Endothelial cell of umbilical vein (primary cell): ENCODE measurements around the gene SRSF2. TPM values are rescaled to one million over a fixed set of nuclear protein-coding genes. Genes with fewer than 3 reads are reported as not detected.
"Not testable (repeated sequence)": the region's sequence is repeated elsewhere in the genome, so short reads cannot be mapped to it uniquely, and the experiment has no call there.

ENCODE experiments used
- BruUV-seq: library from RNA; stranded (reverse); fragments of 400-500 nt; replicated peaks from 2 replicates; lab custom pipeline; 2021; lab: Mats Ljungman, UMichigan
- CTCF ChIA-PET: fragments of 300-600, 350-600 bp; sonication (Branson Sonifier 250); formaldehyde crosslinking; loops from one replicate; lab custom pipeline; 2021; ENCODE audit warnings: antibody characterized with exemption, inconsistent platforms; lab: Charles Lee
- POLR2A ChIA-PET: fragments of 300-600, 350-600 bp; sonication (Branson Sonifier 250); formaldehyde crosslinking; loops from one replicate; lab custom pipeline; 2021; ENCODE audit warnings: antibody characterized with exemption, inconsistent platforms; lab: Charles Lee
- DNase-seq: peaks from one replicate; pipeline ENCODE4 v3.0.0-alpha.2; 2011; ENCODE audit warnings: low read depth, low spot score
- FAIRE-seq: peaks from 2 replicates; lab custom pipeline; 2011; peaks lifted over from hg19 to GRCh38; lab: Jason Lieb, UNC
- H2AFZ ChIP-seq: 2 replicates; pipeline ENCODE4 v1.6.0; 2012; ENCODE audit warnings: low read depth, low read length, control low read depth, inconsistent platforms
- H3K27ac ChIP-seq: 2 replicates; pipeline ENCODE4 v1.5.1; 2011; ENCODE audit warnings: low read depth, mild to moderate bottlenecking, control low read depth, low read length, moderate library complexity; ENCODE audit not compliant: insufficient read depth
- H3K27me3 ChIP-seq, 2 experiments: 2 replicates each; pipeline versions ENCODE4 v1.6.0 to v1.6.1; 2011; ENCODE audit warnings: low read length in 2 of 2, mixed read lengths in 1 of 2; ENCODE audit not compliant: control insufficient read depth in 2 of 2, insufficient read depth in 2 of 2
- H3K36me3 ChIP-seq, 2 experiments: 2 replicates in 1 of 2; 3 replicates in 1 of 2; pipeline ENCODE4 v1.5.1; 2011; ENCODE audit warnings: low read length in 2 of 2, mild to moderate bottlenecking in 1 of 2, moderate library complexity in 1 of 2; ENCODE audit not compliant: control insufficient read depth in 2 of 2, insufficient read depth in 2 of 2; ENCODE audit errors: extremely low read depth in 1 of 2
- H3K4me1 ChIP-seq: 3 replicates; pipeline ENCODE4 v1.5.1; 2011; ENCODE audit warnings: mild to moderate bottlenecking, low read length; ENCODE audit not compliant: control insufficient read depth, insufficient read depth; ENCODE audit errors: extremely low read depth
- H3K4me2 ChIP-seq: 2 replicates; pipeline ENCODE4 v1.6.1; 2011; ENCODE audit warnings: low read length, control low read depth, mixed read lengths; ENCODE audit not compliant: insufficient read depth
- H3K4me3 ChIP-seq, 3 experiments: fragments of 200-600 bp in 1 of 3; sonication (generic), shearing (Covaris generic) in 1 of 3; replicated peaks in 1 of 3; 2 replicates each; pipeline ENCODE4 v1.5.1; 2011 to 2016; ENCODE audit warnings: control low read depth in 3 of 3, low read length in 3 of 3, mild to moderate bottlenecking in 2 of 3, inconsistent platforms in 1 of 3, low read depth in 1 of 3, moderate library complexity in 1 of 3; ENCODE audit not compliant: insufficient read depth in 1 of 3
- H3K79me2 ChIP-seq: 2 replicates; pipeline ENCODE4 v1.6.0; 2012; ENCODE audit warnings: low read length, inconsistent platforms; ENCODE audit not compliant: control insufficient read depth, insufficient read depth
- H3K9ac ChIP-seq: replicated peaks from 2 replicates; pipeline ENCODE3; 2011; ENCODE audit warnings: low read length, control low read depth; ENCODE audit not compliant: insufficient read depth; ENCODE audit errors: extremely low read depth
- H3K9me1 ChIP-seq: replicated peaks from 3 replicates; pipeline ENCODE4 v1.6.0; 2011; ENCODE audit warnings: mild to moderate bottlenecking, low read length; ENCODE audit not compliant: control insufficient read depth, insufficient read depth; ENCODE audit errors: extremely low read depth
- H3K9me3 ChIP-seq: replicated peaks from 2 replicates; pipeline ENCODE4 v1.5.1; 2012; ENCODE audit warnings: low read length, inconsistent platforms; ENCODE audit not compliant: control insufficient read depth, insufficient read depth
- H4K20me1 ChIP-seq: replicated peaks from 2 replicates; pipeline ENCODE3; 2011; ENCODE audit warnings: mild to moderate bottlenecking, low read length; ENCODE audit not compliant: control insufficient read depth, insufficient read depth; ENCODE audit errors: extremely low read depth
- JUN ChIP-seq: IDR thresholded peaks from 2 replicates; pipeline ENCODE4 v1.6.1; 2011; ENCODE audit warnings: borderline replicate concordance, low read depth; ENCODE audit not compliant: insufficient read length, insufficient read depth
- POLR2A ChIP-seq: IDR thresholded peaks from 2 replicates; pipeline ENCODE4 v1.6.1; 2012; ENCODE audit warnings: low read depth, mild to moderate bottlenecking, control low read depth, low read length
- dilution Hi-C: fragments of 300-500 bp; cut with MboI; formaldehyde crosslinking; loops from one replicate; pipeline ENCODE4 v1.15.0; 2019; ENCODE audit warnings: low sequenced_read_pairs; ENCODE audit not compliant: extremely low pct_ligation_motif_present
- intact Hi-C: fragments of 100-400 bp; cut with micrococcal nuclease; formaldehyde crosslinking; loops from one replicate; pipeline ENCODE4 v1.10.0; 2022
- polyA plus RNA-seq, 4 experiments: library from polyadenylated mRNA; depleted of rRNA in 3 of 4; stranded (reverse) in 3 of 4; unstranded in 1 of 4; fragments of >200 nt; gene quantifications; 2 replicates each; pipeline versions ENCODE4 v1.2.1 to v1.2.3, GENCODE V29; 2011 to 2012; ENCODE audit warnings: missing spikeins in 1 of 4
- total RNA-seq: library from RNA; stranded (reverse); gene quantifications from 2 replicates; pipeline ENCODE4 v1.2.3, GENCODE V29; 2021

The SRSF2 gene
- total and polyA plus RNA-seq, 2 donors (not counting 3 experiments of a cell fraction or from before 2014, with no cell fraction given): 283 to 307 TPM

DNA sequence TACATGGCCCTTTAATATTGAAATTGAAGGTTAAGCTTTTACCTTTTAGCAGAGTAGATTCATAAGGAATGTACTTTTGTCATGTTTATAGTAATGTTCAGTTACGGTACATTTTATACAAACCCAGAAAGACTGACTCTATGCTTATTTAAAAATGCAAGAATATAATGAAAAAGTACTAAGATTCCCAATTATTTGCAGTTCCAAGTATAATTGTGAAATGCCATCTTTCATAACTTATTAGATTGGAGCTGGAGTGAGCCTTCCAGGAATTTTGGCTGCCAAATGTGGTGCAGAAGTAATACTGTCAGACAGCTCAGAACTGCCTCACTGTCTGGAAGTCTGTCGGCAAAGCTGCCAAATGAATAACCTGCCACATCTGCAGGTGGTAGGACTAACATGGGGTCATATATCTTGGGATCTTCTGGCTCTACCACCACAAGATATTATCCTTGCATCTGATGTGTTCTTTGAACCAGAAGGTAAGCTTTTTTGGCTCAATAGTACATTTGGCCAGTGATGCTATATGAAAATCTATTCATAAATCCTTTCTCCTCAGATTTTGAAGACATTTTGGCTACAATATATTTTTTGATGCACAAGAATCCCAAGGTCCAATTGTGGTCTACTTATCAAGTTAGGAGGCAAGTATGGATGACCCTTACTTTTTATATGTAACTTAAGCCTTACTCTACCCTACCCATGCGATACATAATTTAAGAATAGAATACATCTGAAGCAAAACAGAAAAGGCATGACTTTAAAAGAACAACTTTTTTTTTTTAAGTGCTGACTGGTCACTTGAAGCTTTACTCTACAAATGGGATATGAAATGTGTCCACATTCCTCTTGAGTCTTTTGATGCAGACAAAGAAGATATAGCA, 4.2 kb downstream of the SRSF2 start:
- peaks cover 6% of the 10 kb centered on the region for H4K20me1 ChIP-seq
- H3K27ac ChIP-seq: no peak overlapping the region
- H3K36me3 ChIP-seq: peaks cover 8 to 33% of the 10 kb centered on the region in 2 experiments
- TF ChIP-seq POLR2A (peak; percentile 52), JUN (no peak)
- no TSS peak for BruUV-seq
- H2AFZ ChIP-seq: no peak overlapping the region
- H3K9me3 ChIP-seq: no peaks in the 10 kb centered on the region
- no peaks in the 10 kb centered on the region for H3K27me3 ChIP-seq
- POLR2A ChIA-PET: no interaction called here
- peak overlapping the region in 1 of 3 experiments; percentile 92 for H3K4me3 ChIP-seq
- DNase-seq: no peak
- intact Hi-C loops (no loop called here), dilution Hi-C loops (no loop called here)
- H3K4me2 ChIP-seq: peak overlapping the region; percentile 99
- peaks cover 25% of the 10 kb centered on the region for H3K4me1 ChIP-seq
- no peak overlapping the region for H3K9ac ChIP-seq
- H3K9me1 ChIP-seq: no peaks in the 10 kb centered on the region
- FAIRE-seq: no peak
- CTCF ChIA-PET: no interaction called here
- peaks cover 62% of the 10 kb centered on the region for H3K79me2 ChIP-seq

- H3K9me1 ChIP-seq, H3K27me3 ChIP-seq, BruUV-seq, H2AFZ ChIP-seq, H3K9ac ChIP-seq, H3K4me3 ChIP-seq, DNase-seq, FAIRE-seq, H4K20me1 ChIP-seq, POLR2A ChIA-PET, H3K4me2 ChIP-seq, CTCF ChIA-PET, H3K9me3 ChIP-seq, dilution Hi-C loops, H3K27ac ChIP-seq, intact Hi-C loops: not testable (repeated sequence)
- H3K79me2 ChIP-seq: peaks cover 71% of the 10 kb centered on the region
- H3K36me3 ChIP-seq: peaks cover 8 to 33% of the 10 kb centered on the region in 2 experiments
- peaks cover 33% of the 10 kb centered on the region for H3K4me1 ChIP-seq
- peak; percentile 17 for TF ChIP-seq POLR2A
Observed at GRCh38 chr17:76731800-76732733, 5.1 kb downstream of the SRSF2 start.
